SK-N-MC (cell line): ENCODE data around the gene BCAS3.

Experiments
- EZH2 ChIP-seq: fragments of 200-600 bp; sonication (generic); IDR thresholded peaks from one replicate; pipeline ENCODE4 v1.6.1; 2017; ENCODE audit warnings: antibody characterized with exemption
- FOXP2 ChIP-seq: optimal IDR thresholded peaks from 2 replicates; pipeline ENCODE3; 2011; ENCODE audit warnings: mild to moderate bottlenecking, moderate library complexity; ENCODE audit not compliant: insufficient read depth; ENCODE audit errors: extremely low read length, control extremely low read depth
- POLR2AphosphoS5 ChIP-seq: IDR thresholded peaks from 2 replicates; pipeline ENCODE4 v1.6.1; 2012; ENCODE audit warnings: mild to moderate bottlenecking, low read depth, low read length, borderline replicate concordance

DNA sequence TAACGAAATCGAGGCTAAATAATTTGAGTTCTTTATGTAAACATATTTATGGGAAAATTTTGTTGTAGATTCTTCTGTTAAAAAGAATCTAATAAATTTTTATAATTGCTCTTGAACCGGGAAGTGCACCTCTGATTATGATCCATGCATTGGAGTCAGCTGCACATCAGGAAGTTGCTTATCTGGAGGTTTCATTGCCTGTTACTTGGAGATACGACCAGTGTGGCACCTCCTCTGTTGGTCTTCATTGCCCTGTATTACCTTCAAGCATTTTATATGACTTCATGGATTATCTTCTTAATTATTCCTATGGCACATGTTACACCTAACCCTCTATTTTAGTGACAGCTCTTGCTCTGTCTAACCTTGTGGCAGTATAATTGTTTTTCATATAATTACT, 409.4 kb downstream of the BCAS3 start:
- TF ChIP-seq POLR2AphosphoS5 = no peak
- TF ChIP-seq EZH2 = no peak
- no peak for TF ChIP-seq FOXP2
